HG03139 (cell line): ENCODE results near the gene OR6C75.
"Not testable (repeated sequence)": the region's sequence is repeated elsewhere in the genome, so short reads cannot be mapped to it uniquely, and the experiment has no call there.

ENCODE experiments used
- ATAC-seq: cut with Tn5 transposase; IDR thresholded peaks from one replicate; pipeline ENCODE4 v1.9.1; 2021; ENCODE audit not compliant: unreplicated experiment

Gene OR6C75

DNA sequence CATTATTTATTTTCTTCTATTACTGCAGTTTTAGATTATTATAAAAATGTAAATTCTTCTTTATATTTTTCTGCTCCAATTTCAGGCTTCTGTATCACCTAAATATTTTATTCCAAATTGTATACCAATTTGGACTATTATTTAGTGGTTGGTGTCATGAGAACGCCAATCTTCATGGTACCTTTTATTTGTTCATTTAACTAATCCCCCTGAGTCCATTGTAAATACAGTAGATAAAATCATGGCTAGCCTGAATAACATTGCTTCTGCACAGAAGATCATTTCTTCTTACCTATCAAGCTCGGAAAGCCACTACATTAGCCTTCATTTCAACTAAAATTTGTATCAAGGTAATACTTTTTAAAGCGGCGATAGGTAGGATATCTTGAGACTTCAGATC is at the start of gene OR6C75:
Gene OR6C75, plus strand, starts transcription at position 301 of the 400 bp plus-strand sequence. CDS start 2,136 bp downstream, outside the sequence.
- ATAC-seq = no peak

DNA sequence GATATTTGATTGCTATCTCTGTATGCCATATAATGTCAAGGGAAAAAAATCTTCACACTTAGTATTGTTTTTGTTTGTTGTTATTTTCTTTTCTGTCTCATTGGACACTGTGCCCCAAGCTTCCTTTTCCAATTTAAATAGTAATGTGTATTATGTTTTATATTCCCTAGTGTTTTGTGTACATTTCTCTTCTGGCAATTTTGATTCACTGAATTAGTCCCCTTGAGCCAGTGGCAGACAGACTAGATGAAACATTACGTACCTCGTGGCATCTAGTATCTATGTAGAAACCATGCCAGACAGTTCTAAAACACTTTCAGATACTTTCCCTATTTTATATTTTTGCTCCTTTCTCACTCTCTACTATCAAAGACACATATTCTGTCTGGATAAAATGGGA is 48.7 kb upstream of the OR6C75 start, which contains the start of gene OR6C1:
Gene OR6C1, plus strand, starts transcription at position 301 of the 400 bp plus-strand sequence. CDS start 6,257 bp downstream, outside the sequence.
- no peak for ATAC-seq

DNA sequence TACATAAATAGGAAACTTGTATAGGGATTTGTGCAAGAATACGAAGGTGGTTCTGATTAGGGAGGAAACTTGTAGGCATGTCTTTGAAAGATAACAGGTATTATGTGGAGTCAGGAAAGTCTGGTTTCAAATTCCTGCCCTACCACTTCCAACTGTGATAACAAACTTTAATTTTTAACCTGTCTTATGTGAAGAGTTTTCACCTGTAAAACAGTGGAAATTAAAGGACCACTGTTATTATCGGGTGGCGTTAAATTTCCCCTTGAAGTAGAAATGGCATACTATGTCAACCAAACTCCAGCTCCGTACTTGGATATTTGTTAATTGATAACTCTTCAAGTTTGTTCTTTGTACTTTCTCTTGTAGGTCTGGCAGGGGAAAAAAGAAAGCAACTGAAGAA is 42.6 kb upstream of the OR6C75 start:
- no peak for ATAC-seq

DNA sequence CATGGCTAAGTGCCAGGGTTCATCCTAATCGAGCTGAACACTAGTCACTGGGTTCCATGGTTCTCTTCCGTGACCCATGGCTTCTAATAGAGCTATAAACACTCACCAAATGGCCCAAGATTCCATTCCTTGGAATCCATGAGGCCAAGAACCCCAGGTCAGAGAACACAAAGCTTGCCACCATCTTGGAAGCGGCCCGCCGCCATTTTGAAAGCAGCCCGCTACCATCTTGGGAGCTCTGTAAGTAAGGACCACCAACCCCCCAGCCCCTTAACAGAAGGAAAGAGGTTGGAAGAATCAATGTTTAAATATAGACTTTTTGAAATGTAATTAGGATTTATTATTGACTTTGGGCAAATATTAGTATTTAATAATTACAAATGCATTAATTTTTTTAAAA is 37.0 kb upstream of the OR6C75 start:
- not testable (repeated sequence) for ATAC-seq

GRCh38 chr12:55330446-55330845 is 32.3 kb upstream of the OR6C75 start, which contains the start of gene OR6C3:
TSS of gene OR6C3 (plus strand) at chr12:55330746. CDS start at chr12:55331701, 955 bp downstream.
- no peak for ATAC-seq

- no peak for ATAC-seq
Measured at GRCh38 chr12:55336002-55336401, 26.8 kb upstream of the OR6C75 start.

GRCh38 chr12:55355338-55355737 is 7.4 kb upstream of the OR6C75 start:
- ATAC-seq = not testable (repeated sequence)

DNA sequence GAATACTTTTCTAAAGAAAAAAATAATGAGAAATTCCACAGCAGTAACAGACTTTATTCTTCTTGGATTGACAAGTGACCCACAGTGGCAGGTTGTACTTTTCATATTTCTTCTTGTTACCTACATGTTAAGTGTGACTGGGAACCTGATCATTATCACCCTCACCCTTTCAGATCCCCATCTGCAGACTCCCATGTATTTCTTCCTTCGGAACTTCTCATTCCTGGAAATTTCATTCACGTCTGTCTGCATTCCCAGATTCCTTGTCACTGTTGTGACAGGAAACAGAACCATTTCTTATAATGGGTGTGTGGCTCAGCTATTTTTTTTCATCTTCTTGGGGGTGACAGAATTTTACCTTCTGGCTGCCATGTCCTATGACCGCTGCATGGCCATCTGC is 2.3 kb downstream of the OR6C75 start:
- ATAC-seq = no peak

GRCh38 chr12:55372521-55372920 is 9.7 kb downstream of the OR6C75 start:
- ATAC-seq = no peak

DNA sequence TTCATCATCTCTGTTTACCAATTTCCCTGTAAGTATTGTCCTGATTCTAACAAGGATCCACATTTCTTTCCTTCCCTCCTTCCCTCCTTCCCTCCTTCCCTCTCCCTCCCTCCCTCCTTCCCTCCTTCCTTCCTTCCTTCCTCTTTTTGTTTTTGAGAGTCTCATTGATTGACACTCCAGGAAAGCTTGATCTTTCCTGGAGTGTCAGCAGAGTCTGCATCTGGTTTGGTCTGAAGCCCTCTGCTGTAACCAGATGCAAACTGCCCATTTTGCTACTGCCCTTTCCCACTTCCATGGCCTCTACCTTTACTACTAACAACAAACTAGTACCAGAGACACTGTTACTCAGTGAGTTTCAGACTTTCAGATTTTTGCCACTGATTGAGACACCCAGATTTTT is 23.1 kb downstream of the OR6C75 start:
- ATAC-seq = no peak

- ATAC-seq = no peak
Measured at GRCh38 chr12:55392032-55392795, 29.4 kb downstream of the OR6C75 start.

DNA sequence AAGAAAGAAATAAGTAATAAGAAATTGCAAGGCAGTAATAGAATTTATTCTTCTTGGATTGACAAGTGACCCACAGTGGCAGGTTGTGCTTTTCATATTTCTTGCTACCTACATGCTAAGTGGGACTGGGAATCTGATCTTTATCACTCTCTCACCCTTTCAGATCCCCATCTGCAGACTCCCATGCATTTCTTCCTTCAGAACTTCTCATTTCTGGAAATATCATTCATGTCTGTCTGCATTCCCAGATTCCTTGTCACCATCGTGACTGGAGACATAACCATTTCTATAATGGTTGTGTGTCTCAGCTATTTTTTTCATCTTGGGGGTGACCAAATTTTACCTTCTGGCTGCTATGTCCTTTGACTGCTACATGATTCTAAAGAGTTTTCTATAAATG is 33.6 kb downstream of the OR6C75 start:
- ATAC-seq = no peak

DNA sequence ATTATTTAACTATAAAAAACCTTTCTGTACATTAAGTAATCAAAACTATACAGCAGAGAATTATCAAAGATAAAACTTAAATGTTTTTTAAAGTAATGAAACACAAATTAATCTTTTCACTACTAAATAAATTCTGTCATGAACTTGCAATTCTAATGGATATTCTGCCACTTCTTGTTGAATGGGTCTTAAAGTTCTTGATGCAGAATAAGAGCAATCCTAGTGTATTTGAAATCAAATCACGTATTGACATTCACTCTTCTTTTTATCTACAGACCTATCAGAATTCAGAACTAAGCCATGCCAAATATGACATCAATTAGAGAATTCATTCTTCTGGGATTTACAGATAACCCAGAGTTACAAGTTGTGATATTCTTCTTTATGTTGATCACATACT is 37.5 kb downstream of the OR6C75 start, which contains the start of gene OR6C65:
Gene OR6C65, plus strand, starts transcription at position 301 of the 400 bp plus-strand sequence. Its CDS starts 0 bp downstream, at position 301.
- no peak for ATAC-seq

DNA sequence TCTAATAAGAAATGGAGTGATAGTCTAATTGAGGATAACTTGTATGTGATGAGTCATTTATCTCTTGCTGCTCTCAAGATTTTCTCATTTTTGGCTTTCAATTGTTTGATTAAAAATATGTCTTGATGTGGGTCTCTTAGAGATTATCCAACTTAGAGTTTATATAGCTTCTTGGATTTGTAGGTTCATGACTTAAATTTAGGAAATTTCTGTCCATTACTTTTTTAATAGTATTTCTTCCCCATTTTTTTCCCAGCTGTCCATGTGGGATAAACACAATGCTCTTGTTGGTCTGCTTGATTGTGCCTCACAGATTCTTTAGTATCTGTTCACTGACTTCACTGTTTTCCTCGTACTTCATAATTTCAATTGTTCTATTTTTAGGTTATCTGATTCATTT is 45.1 kb downstream of the OR6C75 start:
- ATAC-seq = no peak

GRCh38 chr12:55409133-55409532 is 46.4 kb downstream of the OR6C75 start:
- not testable (repeated sequence) for ATAC-seq

GRCh38 chr12:55412138-55412537 is 49.4 kb downstream of the OR6C75 start:
- ATAC-seq = not testable (repeated sequence)

DNA sequence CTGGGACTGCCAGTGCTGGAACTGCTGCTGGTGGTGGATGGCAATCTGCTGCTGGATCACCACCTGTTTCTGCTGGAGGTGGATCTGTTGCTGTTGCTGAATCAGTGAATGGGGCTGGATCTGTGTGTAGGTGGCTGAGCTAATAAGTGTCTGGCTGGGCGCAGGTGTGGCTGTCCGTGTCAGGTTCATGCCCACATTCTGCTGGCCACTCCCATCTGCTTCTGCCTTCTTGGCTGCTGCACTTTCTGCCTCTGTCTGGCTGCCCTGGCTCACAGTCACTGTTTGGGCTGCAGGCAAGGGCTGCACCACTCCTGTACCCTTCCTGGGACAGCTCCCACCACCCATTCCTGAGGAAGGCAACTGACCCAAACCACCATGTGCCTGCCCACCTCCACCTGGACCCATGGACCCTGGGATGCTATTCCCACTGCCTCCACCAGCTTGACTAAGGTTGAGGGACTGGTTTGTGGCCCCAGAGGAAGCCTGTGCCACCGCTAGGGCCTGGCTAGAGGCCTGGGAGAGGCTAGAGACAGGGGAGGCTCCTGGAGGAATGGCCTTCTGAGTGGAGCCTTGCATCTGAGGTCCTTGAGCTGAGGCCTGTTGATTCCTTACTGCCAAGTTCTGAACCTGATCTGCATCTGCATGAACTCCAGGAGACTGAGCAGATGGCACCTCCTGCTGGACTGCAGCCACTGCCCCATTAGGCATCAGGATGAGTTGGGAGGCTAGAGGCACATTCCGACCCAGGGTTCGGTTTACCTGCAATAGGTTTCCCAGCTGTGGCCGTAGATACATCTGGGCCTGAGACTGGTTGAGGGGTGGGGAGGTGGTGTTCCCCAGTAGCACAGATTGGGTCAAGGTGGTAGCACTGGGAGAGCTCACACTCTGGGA is 51.0 kb downstream of the OR6C75 start:
- ATAC-seq = not testable (repeated sequence)

DNA sequence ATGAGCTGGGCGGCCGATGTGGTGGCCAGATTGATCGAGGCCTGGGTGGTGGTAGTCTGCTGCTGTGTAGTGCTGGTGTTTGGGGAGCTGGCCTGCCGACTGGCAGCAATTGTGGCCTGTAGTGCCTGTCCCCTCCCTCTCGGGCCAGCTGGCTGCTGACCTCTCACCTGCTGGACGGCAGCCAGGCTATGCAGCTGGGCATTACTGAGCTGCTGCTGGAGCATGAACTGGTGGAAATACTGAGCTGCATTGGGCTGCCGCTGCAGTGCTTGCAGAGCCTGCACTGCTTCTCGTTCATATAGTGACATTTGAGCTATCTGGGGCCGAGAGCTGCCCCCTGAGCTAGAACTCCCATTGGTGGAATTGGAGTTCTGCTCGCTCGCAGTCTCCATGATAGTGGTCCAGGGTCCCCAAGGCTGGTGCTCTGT is 51.6 kb downstream of the OR6C75 start:
- not testable (repeated sequence) for ATAC-seq

DNA sequence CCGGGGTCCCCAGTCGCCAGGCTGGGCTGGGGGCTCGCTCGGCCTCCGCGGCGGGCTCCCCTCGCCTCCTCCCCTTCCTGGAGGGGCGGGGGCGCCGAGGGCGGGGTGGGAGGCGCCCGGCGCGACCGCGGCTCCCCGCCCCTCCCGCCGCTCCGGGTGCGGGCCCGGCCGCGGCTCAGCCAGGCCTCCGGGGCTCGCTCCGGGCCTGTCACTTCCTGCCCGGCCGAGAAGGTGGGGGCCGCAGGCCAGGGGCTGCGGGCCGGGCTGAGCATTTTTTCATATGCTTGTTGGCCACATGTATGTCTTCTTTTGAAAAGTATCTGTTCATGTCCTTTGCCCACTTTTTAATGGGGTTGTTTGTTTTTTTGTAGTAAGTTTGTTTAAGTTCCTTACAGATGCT is 52.1 kb downstream of the OR6C75 start:
- ATAC-seq = not testable (repeated sequence)

DNA sequence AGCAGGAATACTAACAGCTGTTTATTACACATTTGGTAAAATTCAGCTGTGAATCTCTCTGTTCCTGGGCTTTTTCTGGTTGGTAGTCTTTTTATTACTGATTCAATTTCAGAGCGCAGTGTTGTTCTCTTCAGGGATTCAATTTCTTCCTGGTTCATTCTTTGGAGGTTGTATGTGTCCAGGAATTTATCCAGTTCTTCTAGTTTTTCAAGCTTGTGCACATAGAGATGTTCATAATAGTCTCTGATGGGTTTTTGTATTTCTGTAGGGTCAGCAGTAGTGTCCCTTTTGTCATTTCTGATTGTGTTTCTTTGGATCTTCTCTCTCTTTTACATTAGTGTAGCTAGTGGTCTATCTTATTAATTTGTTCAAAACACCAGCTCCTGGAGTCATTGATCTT is 54.2 kb downstream of the OR6C75 start:
- no peak for ATAC-seq
